ENCODE results near the gene DPYSL4. TPM values are rescaled to one million over a fixed set of nuclear protein-coding genes. Genes with fewer than 3 reads are reported as not detected.

The DPYSL4 gene
- total RNA-seq, 2 donors from 2014 or later = 0.27 to 0.44 TPM

- H3K4me3 ChIP-seq = no peak overlapping the region
- no peak for DNase-seq
- intact Hi-C loops (cut with DNase I) = no loop called here
- H3K9me3 ChIP-seq = no peaks in the 10 kb centered on the region
- TF ChIP-seq CTCF (IDR thresholded peaks at IDR 0.05) = no peak
- H3K27ac ChIP-seq = no peak overlapping the region
- H3K27me3 ChIP-seq = no peaks in the 10 kb centered on the region
- H3K36me3 ChIP-seq = no peaks in the 10 kb centered on the region
- H3K9ac ChIP-seq (ENCODE audit: low read depth in 2 of 2, low read length in 2 of 2) = no peak overlapping the region
- H3K4me1 ChIP-seq = no peaks in the 10 kb centered on the region
Observed at GRCh38 chr10:132243141-132243540, 56.4 kb downstream of the DPYSL4 start.

- DNase-seq = no peak
- TF ChIP-seq CTCF (IDR thresholded peaks at IDR 0.05) = no peak
- no peak overlapping the region for H3K9ac ChIP-seq (ENCODE audit: low read depth in 2 of 2, low read length in 2 of 2)
- no peak overlapping the region for H3K4me3 ChIP-seq
- intact Hi-C loops (cut with DNase I) = no loop called here
- no peaks in the 10 kb centered on the region for H3K27me3 ChIP-seq
- no peaks in the 10 kb centered on the region for H3K4me1 ChIP-seq
- H3K27ac ChIP-seq = no peak overlapping the region
- H3K9me3 ChIP-seq = no peaks in the 10 kb centered on the region
- no peaks in the 10 kb centered on the region for H3K36me3 ChIP-seq
Observed at GRCh38 chr10:132243626-132244025, 56.9 kb downstream of the DPYSL4 start.

GRCh38 chr10:132245056-132245455 lies 58.3 kb downstream of the DPYSL4 start:
- intact Hi-C loops (cut with DNase I) = no loop called here
- Histone ChIP-seq H3K27ac (no peak overlapping the region), H3K9ac (ENCODE audit: low read depth in 2 of 2, low read length in 2 of 2) (no peak overlapping the region), H3K36me3 (no peaks in the 10 kb centered on the region), H3K4me3 (no peak overlapping the region), H3K4me1 (no peaks in the 10 kb centered on the region), H3K27me3 (no peaks in the 10 kb centered on the region), H3K9me3 (no peaks in the 10 kb centered on the region)
- no peak for TF ChIP-seq CTCF (IDR thresholded peaks at IDR 0.05)
- DNase-seq = no peak

GRCh38 chr10:132246296-132246695 lies 59.5 kb downstream of the DPYSL4 start:
- Histone ChIP-seq H3K4me1 (no peaks in the 10 kb centered on the region), H3K9ac (ENCODE audit: low read depth in 2 of 2, low read length in 2 of 2) (no peak overlapping the region), H3K4me3 (no peak overlapping the region), H3K27ac (no peak overlapping the region), H3K27me3 (no peaks in the 10 kb centered on the region), H3K9me3 (no peaks in the 10 kb centered on the region), H3K36me3 (no peaks in the 10 kb centered on the region)
- no peak for TF ChIP-seq CTCF (IDR thresholded peaks at IDR 0.05)
- intact Hi-C loops (cut with DNase I) = no loop called here
- DNase-seq = no peak

GRCh38 chr10:132247943-132248342 lies 61.2 kb downstream of the DPYSL4 start:
- H3K4me1 ChIP-seq = no peaks in the 10 kb centered on the region
- no peak for TF ChIP-seq CTCF (IDR thresholded peaks at IDR 0.05)

More at GRCh38 chr10:132247943-132248342, 61.2 kb downstream of the DPYSL4 start:
- DNase-seq = no peak
- Histone ChIP-seq H3K4me3 (no peak overlapping the region), H3K27ac (no peak overlapping the region), H3K9me3 (no peaks in the 10 kb centered on the region), H3K36me3 (no peaks in the 10 kb centered on the region), H3K9ac (ENCODE audit: low read depth in 2 of 2, low read length in 2 of 2) (no peak overlapping the region), H3K27me3 (no peaks in the 10 kb centered on the region)
- intact Hi-C loops (cut with DNase I) = no loop called here

Data from colonic mucosa (tissue), 4 donors.